SJCRH30 (cell line): ENCODE measurements around the gene FILIP1. TPM values are rescaled to one million over a fixed set of nuclear protein-coding genes. Genes with fewer than 3 reads are reported as not detected.

Experiments used
- DNase-seq, 2 experiments: peaks; one replicate each; pipeline ENCODE4 v3.0.0-alpha.2; 2015 to 2020
- H3K27ac ChIP-seq: fragments of 250-450 bp; sonication (Bioruptor Pico); 2 replicates; pipeline ENCODE4 v1.5.1; 2020; ENCODE audit warnings: mild to moderate bottlenecking, moderate library complexity
- H3K27me3 ChIP-seq: fragments of 250-450 bp; sonication (Bioruptor Pico); 2 replicates; pipeline ENCODE4 v1.5.1; 2020; ENCODE audit warnings: mild to moderate bottlenecking, moderate library complexity
- H3K36me3 ChIP-seq: fragments of 250-450 bp; sonication (Bioruptor Pico); 2 replicates; pipeline ENCODE4 v1.5.1; 2020; ENCODE audit warnings: mild to moderate bottlenecking, moderate library complexity
- H3K4me1 ChIP-seq: fragments of 250-450 bp; sonication (Bioruptor Pico); 2 replicates; pipeline ENCODE4 v1.5.1; 2020; ENCODE audit warnings: mild to moderate bottlenecking, moderate library complexity
- H3K4me3 ChIP-seq: fragments of 250-450 bp; sonication (Bioruptor Pico); 2 replicates; pipeline ENCODE4 v1.5.1; 2020; ENCODE audit warnings: mild to moderate bottlenecking, moderate library complexity
- H3K9me3 ChIP-seq: fragments of 250-450 bp; sonication (Bioruptor Pico); replicated peaks from 2 replicates; pipeline ENCODE4 v1.5.1; 2020; ENCODE audit warnings: mild to moderate bottlenecking, moderate library complexity
- total RNA-seq: library from RNA; depleted of rRNA; stranded (reverse); fragments of >200 nt; shearing (Covaris generic); gene quantifications from 2 replicates; pipeline ENCODE4 v1.2.3, GENCODE V29; 2014

FILIP1 gene
- total RNA-seq, 1 experiment from 2014 or later = 0.08 TPM

GRCh38 chr6:75317503-75318206 lies 175.9 kb downstream of the FILIP1 start:
- Histone ChIP-seq H3K36me3 (no peaks in the 10 kb centered on the region), H3K4me1 (peaks cover 3% of the 10 kb centered on the region; the same call in 1 of the 2 replicates), H3K27ac (no peak overlapping the region), H3K27me3 (no peaks in the 10 kb centered on the region), H3K9me3 (no peaks in the 10 kb centered on the region), H3K4me3 (no peak overlapping the region)
- DNase-seq = peak in 1 of 2 experiments; percentile 12

DNA sequence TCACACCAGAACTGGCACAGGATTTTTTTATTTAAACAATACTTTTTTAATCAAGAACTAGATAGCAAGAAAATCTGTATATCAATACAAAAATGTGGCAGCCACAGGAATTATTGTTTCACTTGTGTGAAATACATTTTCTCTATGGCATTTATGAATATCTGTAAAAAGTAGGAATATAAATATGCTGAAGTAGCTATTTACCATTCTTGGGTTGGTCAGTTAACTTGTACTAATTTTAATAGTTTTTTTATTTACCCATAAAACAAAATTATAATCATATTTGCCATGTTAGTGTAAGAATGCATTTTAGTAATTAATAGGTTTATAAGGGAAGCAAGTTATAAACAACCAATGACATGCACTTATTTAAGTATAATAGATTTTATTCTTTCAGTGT lies 177.6 kb downstream of the FILIP1 start:
- Histone ChIP-seq H3K4me3 (no peak overlapping the region), H3K9me3 (no peaks in the 10 kb centered on the region), H3K27ac (no peak overlapping the region), H3K36me3 (no peaks in the 10 kb centered on the region), H3K27me3 (no peaks in the 10 kb centered on the region), H3K4me1 (peaks cover 3% of the 10 kb centered on the region; the same call in 1 of the 2 replicates)
- DNase-seq = no peak

DNA sequence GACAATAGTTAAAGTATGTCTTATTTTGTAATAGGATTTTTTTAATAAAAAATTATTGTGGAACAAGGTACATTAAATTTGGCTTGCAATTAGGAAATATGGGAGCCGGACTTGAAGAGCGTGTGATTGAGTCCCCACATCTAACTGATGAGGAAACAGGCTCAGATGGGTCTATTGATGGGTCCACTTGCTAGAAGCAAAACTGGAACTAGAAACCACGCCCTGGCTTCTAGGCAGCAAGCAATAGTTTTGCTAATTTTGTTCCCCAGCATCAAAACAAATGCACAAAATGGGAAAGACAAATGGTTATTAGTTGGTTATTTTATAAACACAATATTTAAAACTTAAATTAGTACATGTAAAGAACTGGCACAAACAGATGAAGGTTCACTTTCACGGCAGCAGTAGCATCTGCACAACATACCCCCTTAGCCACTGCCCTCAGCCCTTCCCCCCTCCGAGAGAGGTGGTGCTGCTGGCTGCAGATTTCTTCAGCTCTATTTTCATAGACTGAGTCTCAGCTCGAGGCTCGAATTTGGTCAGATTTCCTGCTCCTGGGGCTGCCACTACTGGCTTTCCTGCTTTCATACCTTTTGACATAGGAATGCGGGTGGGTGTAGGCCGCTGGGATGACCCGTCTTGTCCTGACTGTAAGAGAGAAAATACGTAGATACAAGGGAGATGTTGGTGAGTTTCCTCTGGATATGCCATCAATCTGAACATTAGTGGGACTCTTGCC lies 185.2 kb downstream of the FILIP1 start:
- H3K27me3 ChIP-seq = no peaks in the 10 kb centered on the region
- DNase-seq = no peak
- H3K36me3 ChIP-seq = no peaks in the 10 kb centered on the region
- H3K4me3 ChIP-seq = no peak overlapping the region
- no peaks in the 10 kb centered on the region for H3K9me3 ChIP-seq
- peaks cover 3% of the 10 kb centered on the region; the same call in 1 of the 2 replicates for H3K4me1 ChIP-seq
- H3K27ac ChIP-seq = no peak overlapping the region

DNA sequence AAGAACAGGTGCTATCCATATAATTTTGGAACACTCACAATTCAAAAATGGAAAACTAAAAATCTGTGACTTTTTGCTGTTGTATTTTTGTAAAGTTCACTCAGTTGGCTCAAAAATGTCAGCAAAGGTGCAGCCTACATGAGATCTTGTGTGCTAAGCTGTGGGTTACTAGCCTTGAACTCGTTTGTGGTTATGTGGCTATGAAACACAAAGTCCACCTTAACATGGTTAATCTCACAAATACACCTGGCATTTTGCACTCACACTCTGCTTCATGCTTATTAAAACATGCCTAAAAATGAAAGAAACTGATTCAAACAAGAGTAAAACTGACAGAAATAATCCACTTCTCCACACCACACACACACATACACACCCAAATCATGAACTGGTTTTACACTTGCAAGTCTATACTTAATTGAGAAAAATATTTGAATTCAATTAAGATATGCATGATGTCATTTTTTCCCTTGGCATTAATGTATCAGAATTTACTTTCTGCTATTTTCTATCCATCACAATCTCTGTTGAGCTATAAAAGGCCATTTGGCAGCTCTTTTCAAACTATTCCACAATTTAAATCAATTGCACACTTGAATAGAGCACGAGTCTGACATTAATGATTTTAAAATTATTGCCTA lies 186.1 kb downstream of the FILIP1 start:
- Histone ChIP-seq H3K27ac (no peak overlapping the region), H3K4me1 (peaks cover 3% of the 10 kb centered on the region; the same call in 1 of the 2 replicates), H3K36me3 (no peaks in the 10 kb centered on the region), H3K4me3 (no peak overlapping the region), H3K9me3 (no peaks in the 10 kb centered on the region), H3K27me3 (no peaks in the 10 kb centered on the region)
- no peak for DNase-seq

DNA sequence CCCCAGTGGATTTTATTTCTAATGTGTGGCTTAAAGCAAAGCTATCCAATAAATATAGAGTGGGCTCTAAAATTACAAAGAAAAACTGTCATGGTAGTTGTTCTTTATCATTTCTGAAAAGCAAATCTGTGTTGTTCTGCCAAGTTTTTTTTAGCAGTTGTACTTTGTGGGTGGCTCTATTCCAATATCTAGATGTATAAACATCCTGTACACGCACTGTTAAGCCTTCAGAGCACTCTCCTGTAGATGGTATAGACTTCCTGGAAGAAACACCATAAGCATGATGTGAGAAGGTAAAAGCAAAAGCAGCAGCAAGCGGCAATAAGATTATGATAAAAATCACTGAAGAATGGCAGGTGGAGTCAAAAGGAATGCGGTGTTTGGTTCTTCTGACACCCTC lies 187.5 kb downstream of the FILIP1 start:
- Histone ChIP-seq H3K4me1 (peaks cover 3% of the 10 kb centered on the region; the same call in 1 of the 2 replicates), H3K27me3 (no peaks in the 10 kb centered on the region; the same call in 1 of the 2 replicates), H3K36me3 (no peaks in the 10 kb centered on the region), H3K27ac (no peak overlapping the region), H3K9me3 (no peaks in the 10 kb centered on the region), H3K4me3 (no peak overlapping the region)
- DNase-seq = no peak

DNA sequence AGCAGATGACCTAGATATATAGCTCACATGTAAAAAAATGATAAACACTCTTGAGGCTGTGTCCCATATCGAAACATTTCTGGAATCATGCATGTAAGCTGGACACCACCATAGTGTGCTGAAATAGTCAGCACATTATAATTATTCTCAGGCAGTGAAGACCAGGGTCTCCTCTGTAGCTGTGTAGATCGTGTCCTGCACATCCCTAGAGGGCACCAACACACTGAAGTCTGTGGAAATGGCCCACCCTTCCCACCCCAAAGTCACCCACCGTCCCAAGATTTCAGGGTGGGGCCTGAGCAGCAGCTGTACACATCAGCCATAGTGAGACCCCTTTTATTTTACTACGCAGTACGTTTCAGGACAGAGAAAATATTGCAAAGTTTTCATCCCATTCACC lies 188.0 kb downstream of the FILIP1 start:
- Histone ChIP-seq H3K4me1 (peaks cover 3% of the 10 kb centered on the region; the same call in 1 of the 2 replicates), H3K27ac (no peak overlapping the region), H3K36me3 (no peaks in the 10 kb centered on the region), H3K27me3 (no peaks in the 10 kb centered on the region; the same call in 1 of the 2 replicates), H3K4me3 (no peak overlapping the region), H3K9me3 (no peaks in the 10 kb centered on the region)
- no peak for DNase-seq

GRCh38 chr6:75302280-75302679 lies 191.3 kb downstream of the FILIP1 start:
- no peaks in the 10 kb centered on the region; the same call in 1 of the 2 replicates for H3K27me3 ChIP-seq
- H3K4me1 ChIP-seq = peaks cover 3% of the 10 kb centered on the region; the same call in 1 of the 2 replicates
- no peaks in the 10 kb centered on the region for H3K36me3 ChIP-seq
- no peak overlapping the region for H3K27ac ChIP-seq
- no peak overlapping the region for H3K4me3 ChIP-seq
- DNase-seq = no peak
- H3K9me3 ChIP-seq = no peaks in the 10 kb centered on the region

- Histone ChIP-seq H3K27me3 (no peaks in the 10 kb centered on the region; the same call in 1 of the 2 replicates), H3K9me3 (no peaks in the 10 kb centered on the region), H3K4me1 (peaks cover 3% of the 10 kb centered on the region; the same call in 1 of the 2 replicates), H3K36me3 (no peaks in the 10 kb centered on the region), H3K27ac (no peak overlapping the region), H3K4me3 (no peak overlapping the region)
- no peak for DNase-seq
Measured at GRCh38 chr6:75301537-75301936, 192.1 kb downstream of the FILIP1 start.

DNA sequence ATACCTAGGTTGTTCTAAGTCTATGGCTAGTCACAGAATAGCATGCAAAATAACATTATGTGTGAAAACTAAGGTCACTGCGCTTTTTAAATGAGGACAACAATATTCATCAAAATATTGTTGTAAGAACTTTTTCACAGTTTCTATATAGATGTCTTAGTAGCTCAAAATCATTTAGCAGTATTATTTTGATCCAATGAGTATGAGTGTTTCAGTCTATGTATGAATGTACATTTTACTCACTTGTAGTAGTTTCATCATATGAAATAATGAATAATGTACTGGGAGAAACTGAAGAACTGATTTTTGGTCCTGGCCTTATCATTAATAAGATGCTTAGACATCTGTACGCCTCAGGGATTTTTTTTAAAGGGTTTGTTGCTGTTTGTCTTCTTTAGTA lies 192.5 kb downstream of the FILIP1 start:
- H3K9me3 ChIP-seq = no peaks in the 10 kb centered on the region
- H3K36me3 ChIP-seq = no peaks in the 10 kb centered on the region
- no peaks in the 10 kb centered on the region; the same call in 1 of the 2 replicates for H3K27me3 ChIP-seq
- H3K4me3 ChIP-seq = no peak overlapping the region
- H3K4me1 ChIP-seq = peaks cover 3% of the 10 kb centered on the region; the same call in 1 of the 2 replicates
- DNase-seq = no peak
- no peak overlapping the region for H3K27ac ChIP-seq

- H3K27ac ChIP-seq = no peak overlapping the region
- no peaks in the 10 kb centered on the region; the same call in 1 of the 2 replicates for H3K27me3 ChIP-seq
- DNase-seq = no peak
- H3K4me3 ChIP-seq = no peak overlapping the region
- H3K36me3 ChIP-seq = no peaks in the 10 kb centered on the region
- no peaks in the 10 kb centered on the region for H3K4me1 ChIP-seq
- no peaks in the 10 kb centered on the region for H3K9me3 ChIP-seq
Measured at GRCh38 chr6:75300531-75300855, 193.1 kb downstream of the FILIP1 start.

DNA sequence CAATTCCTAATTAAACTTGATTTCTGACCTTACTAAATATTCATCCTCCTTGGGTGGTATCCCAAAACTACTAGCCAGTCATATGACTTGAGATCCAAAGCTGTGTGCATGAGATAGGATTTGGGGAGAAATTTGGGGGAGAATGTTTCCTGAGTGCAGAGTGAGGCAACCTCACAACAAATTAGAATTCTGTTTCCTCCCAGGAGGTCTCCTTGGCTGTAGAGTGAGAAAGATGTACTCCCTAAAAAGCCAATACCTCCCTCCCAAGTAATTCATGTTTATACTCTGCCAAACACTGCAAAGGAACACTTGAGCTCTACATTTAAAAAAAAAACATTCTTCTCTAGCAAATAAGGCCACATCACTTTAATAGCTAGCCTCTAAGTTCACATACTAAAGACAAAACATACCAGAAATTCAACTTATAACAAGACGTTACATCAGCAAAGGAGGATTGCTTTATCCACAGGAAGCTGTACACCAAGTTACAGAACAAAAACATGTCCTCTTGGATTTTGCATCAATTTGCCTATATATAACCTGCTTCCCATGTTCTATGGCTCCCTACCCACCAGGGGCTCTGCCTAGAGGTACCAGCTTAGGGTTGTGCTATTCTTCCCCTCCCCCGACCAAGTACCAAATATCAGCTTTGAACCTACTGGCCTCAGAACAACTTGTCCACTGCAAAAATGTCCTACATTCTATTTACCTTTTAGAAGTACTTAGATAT lies 193.6 kb downstream of the FILIP1 start:
- DNase-seq = no peak
- no peak overlapping the region for H3K4me3 ChIP-seq
- H3K9me3 ChIP-seq = no peaks in the 10 kb centered on the region
- no peak overlapping the region for H3K27ac ChIP-seq
- no peaks in the 10 kb centered on the region for H3K36me3 ChIP-seq
- H3K27me3 ChIP-seq = no peaks in the 10 kb centered on the region; the same call in 1 of the 2 replicates
- H3K4me1 ChIP-seq = no peaks in the 10 kb centered on the region

DNA sequence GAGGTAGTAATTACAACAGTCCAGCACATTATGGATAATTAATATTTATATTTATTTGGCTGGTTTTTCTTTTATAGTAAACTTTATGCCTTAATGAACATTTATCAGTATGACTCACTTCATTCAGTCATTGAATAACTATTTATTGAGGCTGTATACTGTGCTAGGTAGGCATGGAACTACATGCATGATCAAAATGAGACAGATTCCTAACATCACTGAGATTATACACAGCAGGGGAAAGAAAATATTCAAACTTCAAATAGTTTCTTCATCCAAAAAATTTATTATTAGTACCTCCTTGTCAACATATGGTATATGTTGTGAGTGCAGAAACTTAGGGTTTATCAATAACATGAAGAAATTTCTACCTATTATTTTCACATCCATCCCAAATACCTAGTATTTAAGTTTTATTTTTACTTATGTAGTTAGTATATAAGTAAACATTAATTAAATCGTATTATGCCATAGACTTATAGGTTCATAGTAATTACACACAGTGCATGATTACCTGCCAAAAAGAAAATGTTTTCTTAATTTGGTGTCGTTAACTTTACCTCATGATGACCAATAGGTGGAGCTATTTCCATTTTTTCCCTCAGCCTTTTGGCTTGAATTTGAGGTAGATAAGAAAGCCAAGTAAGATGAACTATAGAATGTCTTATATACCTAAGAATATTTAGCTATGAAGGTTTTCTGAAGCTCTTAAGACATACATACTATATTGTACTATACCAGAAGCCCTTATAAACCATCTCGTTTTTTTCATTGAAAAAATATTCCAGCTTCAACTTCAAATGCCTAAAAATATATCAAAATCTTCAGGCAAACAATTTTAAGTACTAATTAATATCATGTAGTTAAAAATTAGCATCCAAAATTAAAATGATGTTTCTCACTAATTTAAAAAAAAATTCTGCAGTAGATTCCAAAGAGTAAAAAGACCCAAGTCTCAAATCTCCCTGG lies 196.5 kb downstream of the FILIP1 start:
- H3K27ac ChIP-seq = no peak overlapping the region
- H3K9me3 ChIP-seq = no peaks in the 10 kb centered on the region
- no peaks in the 10 kb centered on the region for H3K36me3 ChIP-seq
- H3K27me3 ChIP-seq = no peaks in the 10 kb centered on the region; the same call in 1 of the 2 replicates
- DNase-seq = peak in 1 of 2 experiments; percentile 81
- no peak overlapping the region for H3K4me3 ChIP-seq
- no peaks in the 10 kb centered on the region for H3K4me1 ChIP-seq

DNA sequence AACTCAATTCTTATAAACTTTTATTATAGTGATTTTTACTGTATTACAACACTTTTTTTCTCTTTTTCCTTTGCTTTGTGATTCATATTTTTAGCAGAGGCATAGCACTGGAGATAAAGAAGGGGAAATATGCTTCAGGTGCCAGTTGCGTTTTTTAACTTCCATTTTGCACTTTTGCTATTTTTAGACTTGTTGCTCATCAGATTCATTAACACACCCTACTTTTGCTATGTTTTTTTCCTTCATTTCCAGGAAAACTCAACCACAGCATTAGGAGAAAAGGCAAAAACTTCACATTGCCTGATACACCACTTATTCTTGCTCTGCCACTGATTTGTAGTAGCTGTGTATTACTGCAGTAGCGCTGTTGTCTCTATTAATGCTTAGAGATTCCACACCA lies 201.0 kb downstream of the FILIP1 start:
- Histone ChIP-seq H3K4me1 (no peaks in the 10 kb centered on the region), H3K27me3 (no peaks in the 10 kb centered on the region), H3K4me3 (no peak overlapping the region), H3K9me3 (no peaks in the 10 kb centered on the region), H3K27ac (no peak overlapping the region), H3K36me3 (no peaks in the 10 kb centered on the region)
- no peak for DNase-seq
